NB4 (cell line): ENCODE data around the gene EGR1.

Experiments used
- CTCF ChIP-seq: IDR thresholded peaks from one replicate; pipeline ENCODE4 v1.5.1; 2012; ENCODE audit warnings: low read depth, low read length
- MYC ChIP-seq: IDR thresholded peaks from 2 replicates; pipeline ENCODE4 v1.6.1; 2011; ENCODE audit warnings: low read depth, low read length
- POLR2A ChIP-seq: IDR thresholded peaks from 2 replicates; pipeline ENCODE4 v1.6.1; 2011; ENCODE audit warnings: mild to moderate bottlenecking; ENCODE audit not compliant: insufficient read length; ENCODE audit errors: extremely low read depth

GRCh38 chr5:138466125-138466899 lies 1.0 kb downstream of the EGR1 start:
- no peak for TF ChIP-seq CTCF
- TF ChIP-seq MYC, result no peak
- TF ChIP-seq POLR2A, result no peak
